Aorta (tissue), 5 donors: ENCODE measurements around the gene CCL13. TPM values are rescaled to one million over a fixed set of nuclear protein-coding genes. Genes with fewer than 3 reads are reported as not detected.
A peak's percentile ranks its signal among the peaks of the same experiment; 100 is the strongest.
"Not testable (repeated sequence)": the region's sequence is repeated elsewhere in the genome, so short reads cannot be mapped to it uniquely, and the experiment has no call there.

Experiments
- ATAC-seq: fragments of 200-7000 bp; cut with Tn5 transposase; one replicate; pipeline ENCODE4 v1.9.1; 2022; ENCODE audit warnings: moderate library complexity; ENCODE audit not compliant: low FRiP score
- DNase-seq, 2 donors: peaks; one replicate each; pipeline ENCODE4 v3.0.0-alpha.2; 2020
- H3K27ac ChIP-seq, 2 donors: one replicate each; pipeline ENCODE4 v1.5.1; 2013; ENCODE audit warnings: low read length in 2 of 2, mild to moderate bottlenecking in 2 of 2, moderate library complexity in 2 of 2, control low read depth in 1 of 2, inconsistent platforms in 1 of 2, low read depth in 1 of 2
- H3K27me3 ChIP-seq, 2 donors: one replicate each; pipeline ENCODE4 v1.6.1; 2013; ENCODE audit warnings: control low read depth in 1 of 2, low read length in 1 of 2, mild to moderate bottlenecking in 1 of 2, moderate library complexity in 1 of 2; ENCODE audit not compliant: insufficient read depth in 2 of 2, control insufficient read depth in 1 of 2
- H3K36me3 ChIP-seq, 2 donors: one replicate each; pipeline ENCODE4 v1.6.1; 2013; ENCODE audit warnings: control low read depth in 1 of 2, low read length in 1 of 2, mild to moderate bottlenecking in 1 of 2; ENCODE audit not compliant: insufficient read depth in 2 of 2, control insufficient read depth in 1 of 2
- H3K4me1 ChIP-seq, 2 donors: one replicate each; pipeline ENCODE4 v1.6.1; 2013; ENCODE audit warnings: low read length in 2 of 2, control low read depth in 1 of 2, mild to moderate bottlenecking in 1 of 2, moderate library complexity in 1 of 2; ENCODE audit not compliant: insufficient read depth in 2 of 2, control insufficient read depth in 1 of 2
- H3K4me3 ChIP-seq, 2 donors: one replicate each; pipeline ENCODE4 v1.5.1; 2013; ENCODE audit warnings: low read length in 2 of 2, control low read depth in 1 of 2, mild to moderate bottlenecking in 1 of 2
- H3K9me3 ChIP-seq: one replicate; pipeline ENCODE4 v1.6.1; 2013; ENCODE audit warnings: mild to moderate bottlenecking, low read length; ENCODE audit not compliant: control insufficient read depth
- WGBS, 2 donors: extraction: QIAGEN DNeasy Blood & Tissue Kit; methylation state at CpG; one replicate each; pipeline ENCODE4 v1.1.7; 2013; 5-methylcytosine and 5-hydroxymethylcytosine counted together
- intact Hi-C, 2 donors: fragments of 100-400 bp; cut with DNase I; formaldehyde crosslinking; loops; one replicate each; pipeline versions ENCODE4 v1.14.2 to v1.15.0; 2022
- polyA plus RNA-seq, 2 donors: library from polyadenylated mRNA; stranded (reverse); fragments of 200-250 nt; gene quantifications; one replicate each; pipeline ENCODE4 v1.2.3, GENCODE V29; 2013
- total RNA-seq, 2 donors: library from RNA; stranded (reverse); fragmentation: NEBNext Ultra II Directional; extraction: Animal tissue kit (Norgen Biotek cat#: 25700); gene quantifications; one replicate each; pipeline ENCODE4 v1.2.1, GENCODE V29; 2021
- donor health status: healthy with polysubstance abuse.
- donor health status: Bipolar disorder and iron deficiency.
- donor health status: DM: no; HTN: no; CAD: no.
- donor health status: DM: no; HTN: no; CAD: no.
- donor health status: DM: yes; HTN: yes; CAD: no.

The CCL13 gene
- total and polyA plus RNA-seq, 4 donors, result 1.1 to 10.4 (median 5.4) TPM; not detected in 1

DNA sequence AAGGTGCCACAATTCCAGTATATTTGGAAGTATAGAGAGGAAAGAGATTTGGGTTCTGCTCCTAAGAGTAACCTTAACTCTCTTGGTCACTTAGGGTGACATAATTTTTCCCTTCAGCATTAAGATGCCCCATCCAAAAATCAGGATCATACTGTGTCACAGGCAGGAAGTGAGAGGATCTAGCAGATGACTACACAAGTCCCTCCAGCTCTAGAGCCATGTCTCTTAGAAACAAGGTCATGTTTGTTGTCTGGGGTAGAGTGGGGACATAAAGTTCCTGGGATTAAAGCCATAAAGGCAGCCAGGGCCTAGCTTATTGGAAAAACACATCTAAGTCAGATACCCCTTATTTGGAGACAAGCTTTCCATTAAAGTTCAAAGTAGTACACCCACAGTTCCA lies 34.3 kb upstream of the CCL13 start:
- intact Hi-C loops, result no loop called here
- Histone ChIP-seq H3K4me3 (no peak overlapping the region), H3K27me3 (no peaks in the 10 kb centered on the region), H3K27ac (no peak overlapping the region), H3K9me3 (no peaks in the 10 kb centered on the region), H3K4me1 (peaks cover 0 to 4% of the 10 kb centered on the region in 2 donors), H3K36me3 (no peaks in the 10 kb centered on the region)
- ATAC-seq (peak; percentile 74), DNase-seq (no peak)

DNA sequence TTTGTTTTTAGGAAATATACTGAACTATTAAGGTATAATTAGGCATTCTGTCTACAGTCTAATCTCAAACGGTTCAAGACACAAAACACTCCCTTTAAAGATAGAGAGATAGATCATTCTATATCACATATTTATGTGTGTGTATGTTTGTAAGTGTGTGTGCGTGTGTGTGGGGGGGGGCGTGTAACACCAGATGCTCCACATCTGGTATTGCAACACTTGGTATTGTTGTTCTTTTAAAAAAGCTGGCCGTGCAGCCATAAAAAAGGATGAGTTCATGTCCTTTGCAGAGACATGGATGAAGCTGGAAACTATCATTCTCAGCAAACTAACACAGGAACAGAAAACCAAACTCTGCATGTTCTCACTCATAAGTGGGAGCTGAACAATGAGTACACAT lies 28.7 kb upstream of the CCL13 start:
- H3K27ac ChIP-seq, DNase-seq, ATAC-seq, intact Hi-C loops, H3K27me3 ChIP-seq, H3K36me3 ChIP-seq, H3K4me3 ChIP-seq, H3K9me3 ChIP-seq, H3K4me1 ChIP-seq: not testable (repeated sequence)
- 53% methylated on average over 4 of the region's 4 CpGs for WGBS, 2 donors

DNA sequence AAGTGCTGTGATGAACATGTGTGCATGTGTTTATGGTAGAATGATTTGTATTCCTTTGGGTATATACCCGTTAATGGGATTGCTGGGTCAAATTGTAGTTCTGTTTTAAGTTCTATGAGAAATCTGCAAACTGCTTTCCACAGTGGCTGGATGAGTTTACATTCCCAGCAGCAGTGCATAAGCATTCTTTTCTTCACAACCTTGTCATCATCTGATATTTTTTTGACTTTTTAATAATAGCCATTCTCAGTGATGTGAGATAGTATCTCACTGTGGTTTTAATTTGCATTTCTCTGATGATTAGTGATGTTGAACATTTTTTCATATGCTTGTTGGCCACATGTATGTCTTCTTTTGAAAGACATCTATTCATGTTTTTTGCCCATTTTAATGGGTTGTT lies 18.6 kb upstream of the CCL13 start:
- peaks cover 0 to 3% of the 10 kb centered on the region in 2 donors for H3K27me3 ChIP-seq
- WGBS, 2 donors, result 58 to 65% methylated on average over 1 of the region's 1 CpG
- DNase-seq (no peak), ATAC-seq (no peak)
- H3K4me1 ChIP-seq, result no peaks in the 10 kb centered on the region
- H3K36me3 ChIP-seq, result no peaks in the 10 kb centered on the region
- no peak overlapping the region for H3K27ac ChIP-seq
- no peaks in the 10 kb centered on the region for H3K9me3 ChIP-seq
- intact Hi-C loops, result no loop called here
- no peak overlapping the region for H3K4me3 ChIP-seq

DNA sequence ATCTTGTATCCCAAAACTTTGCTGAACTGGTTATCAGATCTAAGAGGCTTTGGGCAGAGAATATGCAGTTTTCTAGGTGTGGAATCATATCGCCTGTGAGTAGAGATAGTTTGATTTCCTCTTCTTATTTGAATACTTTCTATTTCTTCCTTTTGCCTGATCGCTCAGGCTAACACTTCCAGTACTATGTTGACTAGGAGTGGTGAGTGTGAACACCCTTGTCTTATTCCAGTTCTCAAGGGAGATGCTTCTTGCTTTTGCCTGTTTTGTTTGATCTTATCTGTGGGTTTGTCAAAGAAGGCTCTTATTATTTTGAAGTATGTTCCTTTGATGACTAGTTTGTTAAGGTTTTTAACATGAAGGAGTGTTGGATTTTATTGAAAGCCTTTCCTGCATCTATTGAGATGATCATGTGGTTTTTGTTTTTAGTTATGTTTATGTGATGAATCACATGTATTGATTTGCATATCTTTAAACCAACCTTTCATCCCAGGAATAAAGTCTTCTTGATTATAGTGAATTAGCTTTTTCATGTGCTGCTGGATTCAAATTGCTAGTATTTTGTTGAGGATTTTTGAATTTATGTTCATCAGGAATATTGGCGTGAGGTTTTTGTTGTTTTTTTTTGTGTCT lies 17.0 kb upstream of the CCL13 start:
- ATAC-seq (no peak), DNase-seq (no peak)
- Histone ChIP-seq H3K27me3 (peaks cover 0 to 3% of the 10 kb centered on the region in 2 donors), H3K4me1 (no peaks in the 10 kb centered on the region), H3K36me3 (no peaks in the 10 kb centered on the region), H3K9me3 (no peaks in the 10 kb centered on the region), H3K27ac (no peak overlapping the region), H3K4me3 (no peak overlapping the region)
- intact Hi-C loops, result no loop called here
- WGBS, 2 donors, result 76 to 85% methylated on average over 3 of the region's 3 CpGs

DNA sequence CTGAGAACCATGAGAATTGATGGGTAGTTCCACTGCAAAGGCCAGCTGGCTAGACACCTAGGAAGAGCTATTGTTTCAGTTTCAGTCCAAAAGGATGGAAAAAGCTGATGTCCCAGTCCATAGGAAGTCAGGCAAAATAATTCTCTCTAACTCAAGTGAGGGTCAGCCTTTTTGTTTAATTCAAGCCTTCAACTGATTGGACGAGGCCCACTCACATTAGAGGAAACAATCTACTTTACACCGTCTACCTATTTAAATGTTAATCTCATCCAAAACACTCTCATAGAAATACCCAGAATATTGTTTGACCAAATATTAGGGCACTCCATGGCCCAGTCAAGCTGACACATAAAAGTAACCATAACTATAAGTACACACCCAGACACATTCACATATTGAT lies 14.4 kb upstream of the CCL13 start:
- Histone ChIP-seq H3K4me3 (no peak overlapping the region), H3K9me3 (no peaks in the 10 kb centered on the region), H3K27me3 (peaks cover 0 to 3% of the 10 kb centered on the region in 2 donors), H3K4me1 (no peaks in the 10 kb centered on the region), H3K36me3 (no peaks in the 10 kb centered on the region), H3K27ac (no peak overlapping the region)
- no peak for DNase-seq
- intact Hi-C loops, result no loop called here
- no peak for ATAC-seq
- WGBS, 2 donors, result 93 to 94% methylated on average over 2 of the region's 2 CpGs

DNA sequence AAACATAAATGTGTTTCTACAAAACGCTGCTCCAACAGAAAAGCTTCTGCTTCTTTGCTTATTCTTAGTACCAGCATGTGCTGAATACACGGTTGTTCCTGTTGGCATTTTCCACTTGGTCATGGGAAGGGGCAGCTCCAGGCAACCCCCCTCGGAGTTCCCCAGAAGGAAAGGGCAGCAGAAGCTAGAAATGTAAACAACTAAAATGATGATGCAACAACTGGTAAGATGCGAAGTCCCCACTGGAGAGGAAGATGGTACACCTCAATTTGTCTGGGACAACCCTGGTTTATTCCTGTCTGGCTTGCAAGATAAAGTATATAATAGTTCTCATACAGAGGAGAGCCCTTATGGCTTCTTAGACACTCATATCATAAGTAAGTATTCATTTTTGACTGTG lies 9.2 kb upstream of the CCL13 start:
- ATAC-seq (no peak), DNase-seq (no peak)
- H3K36me3 ChIP-seq, result no peaks in the 10 kb centered on the region
- intact Hi-C loops, result no loop called here
- H3K27ac ChIP-seq, result no peak overlapping the region
- WGBS, 2 donors, result 46 to 62% methylated on average over 4 of the region's 4 CpGs
- no peak overlapping the region for H3K4me3 ChIP-seq
- no peaks in the 10 kb centered on the region for H3K9me3 ChIP-seq
- peaks cover 0 to 11% of the 10 kb centered on the region in 2 donors for H3K4me1 ChIP-seq
- H3K27me3 ChIP-seq, result no peaks in the 10 kb centered on the region

DNA sequence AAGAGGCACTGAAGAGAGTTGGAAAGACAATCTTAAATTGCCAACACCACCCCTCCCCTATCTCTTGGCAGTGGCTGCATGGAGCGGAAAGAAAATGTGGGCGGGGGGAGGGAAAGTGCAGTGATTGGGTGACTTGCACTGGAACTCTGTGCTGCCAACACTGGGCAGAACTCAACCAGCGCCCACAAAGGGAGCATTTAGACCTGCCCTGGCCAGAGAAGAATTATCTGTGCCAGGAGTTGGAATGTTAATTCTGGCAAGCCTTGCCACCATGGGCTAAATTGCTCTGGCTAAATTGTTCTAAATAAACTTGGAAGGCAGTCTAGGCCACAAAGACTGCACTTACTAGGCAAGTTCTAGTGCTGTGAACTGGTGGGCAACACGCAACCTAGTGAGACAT lies 6.5 kb upstream of the CCL13 start:
- H3K27me3 ChIP-seq, result no peaks in the 10 kb centered on the region
- no peak overlapping the region for H3K27ac ChIP-seq
- no peaks in the 10 kb centered on the region for H3K9me3 ChIP-seq
- no peaks in the 10 kb centered on the region for H3K36me3 ChIP-seq
- peaks cover 0 to 11% of the 10 kb centered on the region in 2 donors for H3K4me1 ChIP-seq
- intact Hi-C loops, result no loop called here
- 21 to 30% methylated on average over 4 of the region's 4 CpGs for WGBS, 2 donors
- no peak overlapping the region for H3K4me3 ChIP-seq
- peak; percentile 69 for ATAC-seq
- no peak for DNase-seq

DNA sequence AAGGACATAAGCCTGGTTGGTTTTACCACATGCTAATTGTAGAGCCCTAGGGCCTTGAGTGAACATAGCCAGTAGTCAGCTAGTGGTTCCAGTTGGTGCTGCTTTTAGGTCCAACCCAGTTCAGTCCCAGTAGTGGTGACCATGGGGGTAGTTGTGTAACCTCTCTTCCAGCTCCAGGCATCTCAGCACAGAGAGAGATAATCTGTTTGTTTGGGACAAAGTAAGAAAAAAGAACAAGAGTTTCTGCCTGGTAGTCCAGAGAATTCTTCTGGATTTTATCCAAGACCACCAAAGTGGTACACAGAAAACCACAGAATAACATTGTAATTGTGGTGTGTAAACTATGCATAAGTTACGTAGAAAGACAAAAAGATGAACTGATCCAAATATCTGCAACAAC lies 5.2 kb upstream of the CCL13 start:
- WGBS, 2 donors, result 79 to 91% methylated on average over 1 of the region's 1 CpG
- ATAC-seq, result no peak

DNA sequence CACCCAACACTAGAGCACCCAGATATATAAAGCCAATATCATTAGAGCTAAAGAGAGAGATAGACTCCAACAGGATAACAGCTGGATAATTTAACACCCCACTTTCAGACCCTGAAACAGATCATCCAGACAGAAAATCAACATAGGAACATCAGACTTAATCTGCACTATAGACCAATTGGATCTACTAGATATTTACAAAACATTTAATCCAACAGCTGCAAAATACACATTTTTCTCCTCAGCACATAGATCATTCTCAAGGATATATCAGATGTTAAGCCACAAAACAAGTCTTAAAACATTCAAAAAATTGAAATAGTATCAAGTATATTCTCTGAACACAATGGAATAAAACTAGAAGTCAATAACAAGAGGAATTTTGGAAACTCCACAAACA lies 4.1 kb upstream of the CCL13 start:
- peaks cover 0 to 11% of the 10 kb centered on the region in 2 donors for H3K4me1 ChIP-seq
- no peaks in the 10 kb centered on the region for H3K36me3 ChIP-seq
- H3K9me3 ChIP-seq, result no peaks in the 10 kb centered on the region
- H3K4me3 ChIP-seq, result no peak overlapping the region
- ATAC-seq, result no peak
- DNase-seq, result no peak
- intact Hi-C loops, result no loop called here
- no peak overlapping the region for H3K27ac ChIP-seq
- no peaks in the 10 kb centered on the region for H3K27me3 ChIP-seq

More for the DNA sequence above, 5.2 kb upstream of the CCL13 start:
- H3K4me1 ChIP-seq, result peaks cover 0 to 11% of the 10 kb centered on the region in 2 donors
- H3K9me3 ChIP-seq, result no peaks in the 10 kb centered on the region
- H3K27me3 ChIP-seq, result no peaks in the 10 kb centered on the region
- H3K4me3 ChIP-seq, result no peak overlapping the region
- DNase-seq, result no peak
- no peak overlapping the region for H3K27ac ChIP-seq
- intact Hi-C loops, result no loop called here
- no peaks in the 10 kb centered on the region for H3K36me3 ChIP-seq
